ENCODE data around the gene MED9.

- no peak for TF ChIP-seq CTCF (IDR thresholded peaks at IDR 0.05)
- no peak for TF ChIP-seq POLR2AphosphoS5 (IDR thresholded peaks at IDR 0.05)
- no peak for TF ChIP-seq POLR2A (IDR thresholded peaks at IDR 0.05; ENCODE audit: low read depth)
Observed at GRCh38 chr17:17515934-17516930, 39.4 kb downstream of the MED9 start.

All from esophagus muscularis mucosa (tissue), 3 donors.